Measurements from ENCODE around the gene AGPAT4. TPM values are rescaled to one million over a fixed set of nuclear protein-coding genes. Genes with fewer than 3 reads are reported as not detected.

Gene AGPAT4
- total RNA-seq, 1 experiment from 2014 or later, result 22.0 TPM

- H2BK5ac ChIP-seq (ENCODE audit: insufficient read length, low read length), result no peak overlapping the region
- no peaks in the 10 kb centered on the region for H3K27me3 ChIP-seq (ENCODE audit: insufficient read depth, low read length)
- no peaks in the 10 kb centered on the region for H3K23me2 ChIP-seq (ENCODE audit: insufficient read length, low read depth, low read length, poor library complexity, severe bottlenecking)
- Mint-ChIP-seq H3K27ac (no peak overlapping the region), H3K9me3 (no peaks in the 10 kb centered on the region), H3K4me1 (peaks cover 0 to 10% of the 10 kb centered on the region in 2 experiments; a peak in 3 of 4 replicates), H3K36me3 (ENCODE audit: insufficient read depth in 1 of 3, low read depth in 3 of 3) (peaks cover 27 to 60% (median 47%) of the 10 kb centered on the region in 3 experiments), H3K4me3 (no peak overlapping the region), H3K27me3 (ENCODE audit: low read depth) (no peaks in the 10 kb centered on the region; the same call in 1 of the 2 replicates)
- no peak overlapping the region for H3K14ac ChIP-seq (ENCODE audit: insufficient read depth, low read length)
- H4K8ac ChIP-seq (replicated peaks; ENCODE audit: insufficient read length, low read depth, low read length), result no peak overlapping the region
- H3K79me2 ChIP-seq (ENCODE audit: insufficient read depth, low read length), result no peaks in the 10 kb centered on the region
- TF ChIP-seq, protein P1, sequence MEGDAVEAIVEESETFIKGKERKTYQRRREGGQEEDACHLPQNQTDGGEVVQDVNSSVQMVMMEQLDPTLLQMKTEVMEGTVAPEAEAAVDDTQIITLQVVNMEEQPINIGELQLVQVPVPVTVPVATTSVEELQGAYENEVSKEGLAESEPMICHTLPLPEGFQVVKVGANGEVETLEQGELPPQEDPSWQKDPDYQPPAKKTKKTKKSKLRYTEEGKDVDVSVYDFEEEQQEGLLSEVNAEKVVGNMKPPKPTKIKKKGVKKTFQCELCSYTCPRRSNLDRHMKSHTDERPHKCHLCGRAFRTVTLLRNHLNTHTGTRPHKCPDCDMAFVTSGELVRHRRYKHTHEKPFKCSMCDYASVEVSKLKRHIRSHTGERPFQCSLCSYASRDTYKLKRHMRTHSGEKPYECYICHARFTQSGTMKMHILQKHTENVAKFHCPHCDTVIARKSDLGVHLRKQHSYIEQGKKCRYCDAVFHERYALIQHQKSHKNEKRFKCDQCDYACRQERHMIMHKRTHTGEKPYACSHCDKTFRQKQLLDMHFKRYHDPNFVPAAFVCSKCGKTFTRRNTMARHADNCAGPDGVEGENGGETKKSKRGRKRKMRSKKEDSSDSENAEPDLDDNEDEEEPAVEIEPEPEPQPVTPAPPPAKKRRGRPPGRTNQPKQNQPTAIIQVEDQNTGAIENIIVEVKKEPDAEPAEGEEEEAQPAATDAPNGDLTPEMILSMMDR (conservative IDR thresholded peaks at IDR 0.05), result no peak; the same call in 2 of the 3 replicates
- no peaks in the 10 kb centered on the region for H3K4me1 ChIP-seq (ENCODE audit: insufficient read depth, low read length)
- no peak overlapping the region for H2BK12ac ChIP-seq (ENCODE audit: insufficient read length, low read depth, low read length)
- no peak overlapping the region for H3K4ac ChIP-seq (ENCODE audit: low read depth, low read length)
- H4K20me1 ChIP-seq (ENCODE audit: control insufficient read depth, insufficient read depth, insufficient read length), result no peaks in the 10 kb centered on the region
- no peak overlapping the region for H3K27ac ChIP-seq (ENCODE audit: insufficient read length, low read depth, low read length)
- no peak overlapping the region for H2BK120ac ChIP-seq (ENCODE audit: low read depth, low read length, poor library complexity, severe bottlenecking)
- H3K79me1 ChIP-seq (ENCODE audit: insufficient read depth, low read depth, low read length, poor library complexity, severe bottlenecking), result no peaks in the 10 kb centered on the region
- DNase-seq, result peak; percentile 61
- H2BK15ac ChIP-seq (ENCODE audit: low read depth, low read length), result no peak overlapping the region
- H2AK5ac ChIP-seq (ENCODE audit: insufficient read length, low read length), result no peak overlapping the region
- H3K18ac ChIP-seq (ENCODE audit: insufficient read length, low read depth, low read length), result no peak overlapping the region
- no peak overlapping the region for H4K5ac ChIP-seq (ENCODE audit: insufficient read length, low read depth, low read length)
- no peak overlapping the region for H3K56ac ChIP-seq (ENCODE audit: insufficient read length, low read depth, low read length)
- H3T11ph ChIP-seq (ENCODE audit: low read length), result no peak overlapping the region
- H3K9me3 ChIP-seq (ENCODE audit: control insufficient read depth, low read depth, low read length), result no peaks in the 10 kb centered on the region
- H4K91ac ChIP-seq (ENCODE audit: insufficient read length, low read depth, low read length), result no peak overlapping the region
- H2AFZ ChIP-seq (ENCODE audit: low read length), result no peak overlapping the region
- no peak overlapping the region for H3K23ac ChIP-seq (ENCODE audit: insufficient read length, low read depth, low read length)
- H3K9ac ChIP-seq (ENCODE audit: extremely low read depth, insufficient read length, low read length), result no peak overlapping the region
- H2BK20ac ChIP-seq (ENCODE audit: low read depth, low read length, poor library complexity, severe bottlenecking), result no peak overlapping the region
- no peak overlapping the region for H3K4me2 ChIP-seq (ENCODE audit: insufficient read depth, insufficient read length, low read length)
- no CpG with 5 or more reads among the region's 28 CpGs for WGBS (ENCODE audit: extremely low coverage, insufficient read length, low lambda C conversion rate)
Measured at GRCh38 chr6:161139766-161140553, 133.9 kb downstream of the AGPAT4 start.
